Retina (tissue), 1 donor: ENCODE measurements around the gene KIF5B.
"Not testable (repeated sequence)": the region's sequence is repeated elsewhere in the genome, so short reads cannot be mapped to it uniquely, and the experiment has no call there.

ENCODE experiments used
- DNase-seq: peaks from one replicate; pipeline ENCODE4 v3.0.0-alpha.2; 2016

KIF5B gene

GRCh38 chr10:32059472-32059871 is 3.2 kb upstream of the KIF5B start:
- DNase-seq: no peak

- no peak for DNase-seq
Measured at GRCh38 chr10:32057036-32057372, 779 bp upstream of the KIF5B start.

DNA sequence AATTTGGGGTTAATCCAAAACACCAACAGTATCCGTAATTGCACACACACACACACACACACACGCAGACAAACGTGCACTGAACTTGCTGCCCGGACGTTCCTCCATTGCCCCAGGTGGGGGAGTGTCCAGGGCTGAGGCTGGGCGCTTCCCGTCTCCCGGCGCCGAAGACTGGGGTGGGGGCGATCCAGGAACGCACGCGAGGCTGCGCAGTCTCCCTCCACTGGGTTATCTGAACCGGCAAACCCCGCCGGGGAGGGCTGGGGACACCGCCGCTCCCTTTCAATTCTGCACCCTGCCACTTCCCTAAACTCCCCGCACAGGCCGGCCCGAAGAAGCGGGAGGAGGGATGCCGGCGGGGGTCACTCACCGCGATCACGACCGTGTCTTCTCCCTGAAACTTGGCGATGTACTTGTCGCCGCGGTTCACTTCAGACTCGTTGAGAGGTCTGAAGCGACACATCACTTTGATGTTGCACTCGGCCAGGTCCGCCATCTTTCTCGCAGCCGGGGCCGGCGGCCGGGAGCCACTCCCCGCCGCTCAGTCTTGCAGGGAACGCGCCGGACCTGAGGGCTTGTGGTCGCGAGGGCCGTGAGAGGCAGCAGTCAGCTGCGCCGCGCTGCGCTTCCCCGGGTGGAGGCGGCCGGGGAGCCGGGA is 618 bp downstream of the KIF5B start:
- peak; percentile 96 for DNase-seq

- DNase-seq: peak; percentile 21
Measured at GRCh38 chr10:32054094-32054493, 2.1 kb downstream of the KIF5B start.

DNA sequence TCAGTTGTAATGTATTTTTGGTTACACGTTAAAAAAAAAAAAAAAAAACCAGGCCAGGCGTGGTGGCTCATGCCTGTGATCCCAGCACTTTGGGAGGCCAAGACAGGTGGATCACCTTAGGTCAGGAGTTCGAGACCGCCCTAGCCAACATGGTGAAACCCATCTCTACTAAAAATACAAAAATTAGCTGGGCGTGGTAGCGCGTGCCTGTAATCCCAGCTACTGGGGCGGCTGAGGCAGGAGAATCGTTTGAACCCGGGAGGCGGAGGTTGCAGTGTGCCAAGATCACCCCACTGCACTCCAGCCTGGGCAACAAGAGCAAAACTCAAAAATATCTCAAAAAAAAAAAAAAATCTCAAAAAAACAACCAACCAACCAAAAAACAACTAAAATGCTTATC is 2.8 kb downstream of the KIF5B start:
- DNase-seq: not testable (repeated sequence)

GRCh38 chr10:32051926-32052325 is 4.3 kb downstream of the KIF5B start:
- DNase-seq: no peak

DNA sequence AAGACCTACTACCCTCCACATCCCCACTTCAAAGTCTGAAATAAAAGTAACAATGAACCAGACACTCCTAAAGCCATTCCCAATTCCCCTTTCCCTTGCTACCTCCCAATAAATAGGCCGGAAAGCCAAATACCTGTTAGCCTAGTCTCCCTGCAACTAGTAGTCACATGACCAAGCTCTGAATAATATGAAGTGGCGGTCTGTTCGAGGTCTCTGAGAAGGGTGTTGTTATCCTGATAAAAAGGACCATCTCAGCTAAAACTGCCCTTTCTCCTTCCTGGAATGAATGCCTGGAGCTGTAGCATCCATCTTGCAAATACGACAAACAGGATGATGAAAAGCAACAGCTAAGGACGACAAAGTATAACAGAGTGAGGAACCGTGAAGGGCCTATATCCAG is 6.0 kb downstream of the KIF5B start:
- DNase-seq: no peak

- DNase-seq: no peak
Measured at GRCh38 chr10:32049113-32049512, 7.1 kb downstream of the KIF5B start.

GRCh38 chr10:32048282-32048681 is 7.9 kb downstream of the KIF5B start:
- DNase-seq: no peak

DNA sequence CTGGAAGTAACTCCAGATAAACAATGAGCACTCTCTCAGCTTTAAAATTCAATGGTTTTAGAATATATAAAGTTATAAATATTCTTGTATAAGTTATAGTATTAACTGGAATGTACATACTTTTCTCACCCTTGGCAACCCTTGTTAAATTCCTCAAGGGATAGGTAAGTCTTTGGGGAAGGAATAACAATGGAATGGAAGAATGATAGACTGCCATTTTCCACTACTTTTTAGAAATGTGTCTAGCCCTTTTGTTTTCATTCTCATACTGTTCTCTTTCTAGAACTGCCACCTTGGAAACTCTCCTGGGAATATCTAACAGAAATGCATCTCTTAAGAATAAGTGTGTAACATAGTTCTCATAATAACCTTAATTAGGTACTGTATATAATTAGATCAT is 8.3 kb downstream of the KIF5B start:
- no peak for DNase-seq

- DNase-seq: no peak
Measured at GRCh38 chr10:32046151-32046550, 10.1 kb downstream of the KIF5B start.

DNA sequence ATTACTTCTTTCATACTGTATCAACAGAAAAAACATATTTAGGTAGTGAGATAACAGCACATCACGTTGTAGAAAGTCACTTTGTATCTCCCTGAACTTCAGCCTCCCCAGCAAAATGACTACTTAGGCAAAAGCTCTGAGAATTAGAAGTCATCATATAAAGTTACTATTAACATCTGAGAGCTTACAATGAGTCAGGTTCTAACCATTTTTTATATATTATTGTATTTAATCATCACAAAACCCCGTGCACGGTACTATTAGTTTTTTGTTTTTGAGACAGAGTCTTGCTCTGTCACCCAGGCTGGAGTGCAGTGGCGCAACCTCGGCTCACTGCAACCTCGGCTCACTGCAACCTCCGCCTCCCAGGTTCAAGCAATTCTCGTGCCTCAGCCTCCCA is 13.5 kb downstream of the KIF5B start:
- not testable (repeated sequence) for DNase-seq

- no peak for DNase-seq
Measured at GRCh38 chr10:32041290-32042028, 14.8 kb downstream of the KIF5B start.

GRCh38 chr10:32039734-32040133 is 16.5 kb downstream of the KIF5B start:
- DNase-seq: no peak

GRCh38 chr10:32038777-32039176 is 17.4 kb downstream of the KIF5B start:
- DNase-seq: no peak

- no peak for DNase-seq
Measured at GRCh38 chr10:32036922-32037321, 19.3 kb downstream of the KIF5B start.

DNA sequence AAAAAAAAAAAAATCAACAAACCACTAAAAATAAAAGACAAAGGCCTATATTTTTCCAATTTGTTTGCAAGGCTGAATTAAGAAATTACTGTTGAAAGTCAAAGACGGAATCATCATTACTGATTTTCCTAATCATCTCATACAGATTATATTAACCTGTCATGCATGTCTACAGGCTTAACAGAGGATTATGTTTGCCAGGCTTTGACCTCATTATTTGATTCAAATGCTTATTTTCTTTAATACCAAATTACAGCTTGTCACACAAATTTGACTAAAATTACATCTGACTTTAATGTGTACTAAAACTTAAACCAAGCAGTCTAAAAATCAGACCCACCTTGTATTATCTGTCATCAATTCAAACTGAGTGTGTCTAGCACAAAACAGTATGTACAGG is 21.2 kb downstream of the KIF5B start:
- no peak for DNase-seq

- no peak for DNase-seq
Measured at GRCh38 chr10:32033171-32033570, 23.1 kb downstream of the KIF5B start.

- no peak for DNase-seq
Measured at GRCh38 chr10:32031920-32032319, 24.3 kb downstream of the KIF5B start.

DNA sequence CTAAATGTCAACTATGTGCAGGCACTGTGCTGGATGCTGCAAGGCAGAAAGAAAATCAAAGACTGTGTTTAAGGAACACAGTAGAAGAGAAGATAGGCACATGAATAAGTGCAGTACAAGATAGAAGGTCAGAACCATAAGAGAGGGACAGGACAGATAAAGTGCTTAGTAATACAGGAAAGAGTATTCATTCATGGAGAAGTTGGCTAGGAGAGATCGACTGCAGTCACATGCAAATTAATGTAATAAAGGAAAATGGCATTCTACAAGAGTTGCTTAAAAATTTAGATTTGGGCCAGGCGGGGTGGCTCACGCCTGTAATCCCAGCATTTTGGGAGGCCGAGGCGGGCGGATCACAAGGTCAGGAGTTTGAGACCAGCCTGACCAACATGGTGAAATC is 24.8 kb downstream of the KIF5B start:
- no peak for DNase-seq

DNA sequence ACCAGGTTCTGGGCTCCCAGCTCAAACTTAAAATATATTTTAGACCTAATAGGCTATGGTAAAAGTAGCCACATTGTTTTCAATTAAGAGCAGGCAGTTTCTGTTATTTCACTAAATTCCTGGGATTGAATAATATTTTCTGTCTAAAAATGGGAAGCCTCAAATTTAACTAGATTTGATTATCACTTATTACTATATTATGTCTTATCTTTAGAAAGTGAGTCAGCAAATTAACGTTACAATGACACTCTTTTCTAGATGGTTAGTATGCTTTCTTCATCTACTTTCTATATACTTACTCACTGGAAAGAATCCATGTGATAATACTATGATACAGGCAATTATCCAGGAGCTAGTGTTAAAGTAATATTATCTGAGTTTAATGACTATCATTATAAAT is 27.5 kb downstream of the KIF5B start:
- no peak for DNase-seq

GRCh38 chr10:32023264-32023663 is 33.0 kb downstream of the KIF5B start:
- no peak for DNase-seq

DNA sequence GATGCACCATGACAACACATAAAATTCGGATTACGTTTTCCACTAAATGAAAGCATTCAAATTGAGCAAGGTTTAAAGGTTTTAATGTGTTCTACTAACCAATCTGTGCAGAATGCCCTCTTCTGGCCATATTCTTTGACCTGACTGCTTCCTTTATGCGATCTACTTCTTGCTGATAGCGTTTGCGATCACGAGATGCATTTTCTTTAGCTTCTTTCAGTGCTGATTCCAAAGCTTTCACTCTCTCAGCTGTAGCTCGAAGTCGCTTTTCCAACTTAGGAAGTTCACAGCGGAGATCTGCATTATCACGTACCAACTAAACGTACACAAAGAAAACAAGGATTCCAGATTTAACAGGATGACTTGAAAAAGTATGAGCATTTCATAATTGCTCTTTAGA is 39.2 kb downstream of the KIF5B start:
- DNase-seq: no peak

- no peak for DNase-seq
Measured at GRCh38 chr10:32015386-32015785, 40.8 kb downstream of the KIF5B start.

DNA sequence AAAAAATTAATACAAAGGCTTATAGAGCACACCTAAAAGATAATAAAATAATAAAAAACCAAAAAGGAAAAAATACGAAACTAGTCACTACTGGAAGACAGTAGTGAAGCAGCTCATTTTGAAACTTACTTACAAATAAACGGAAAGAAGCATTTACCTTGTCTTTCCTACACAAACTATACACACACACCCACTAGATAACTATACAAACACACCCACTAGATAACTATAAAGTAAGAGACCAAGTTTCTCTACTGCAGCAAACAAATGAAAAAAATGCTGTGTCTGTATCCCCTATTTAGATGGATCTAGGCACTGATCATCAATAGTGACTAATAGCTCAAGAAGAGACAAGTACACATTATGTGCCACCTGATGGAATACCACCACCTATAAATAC is 49.2 kb downstream of the KIF5B start:
- no peak for DNase-seq
